Erythroblast (primary cell): ENCODE results near the gene BMP3.

ENCODE experiments used
- GATA1 ChIP-seq: IDR thresholded peaks from 2 replicates; pipeline ENCODE4 v1.6.1; 2011; ENCODE audit warnings: low read depth, mild to moderate bottlenecking, control low read depth, low read length, moderate library complexity
- POLR2A ChIP-seq: IDR thresholded peaks from 2 replicates; pipeline ENCODE4 v1.6.1; 2011; ENCODE audit warnings: mild to moderate bottlenecking, low read length

GRCh38 chr4:81031796-81032551, 1.5 kb downstream of the BMP3 start:
- TF ChIP-seq POLR2A = no peak
- no peak for TF ChIP-seq GATA1
